Effector CD8-positive, alpha-beta T cell (primary cell): ENCODE measurements around the gene GUSB.

ENCODE experiments used
- DNase-seq: peaks from one replicate; lab custom pipeline; 2025; lab: John Stamatoyannopoulos, UW

GUSB gene

DNA sequence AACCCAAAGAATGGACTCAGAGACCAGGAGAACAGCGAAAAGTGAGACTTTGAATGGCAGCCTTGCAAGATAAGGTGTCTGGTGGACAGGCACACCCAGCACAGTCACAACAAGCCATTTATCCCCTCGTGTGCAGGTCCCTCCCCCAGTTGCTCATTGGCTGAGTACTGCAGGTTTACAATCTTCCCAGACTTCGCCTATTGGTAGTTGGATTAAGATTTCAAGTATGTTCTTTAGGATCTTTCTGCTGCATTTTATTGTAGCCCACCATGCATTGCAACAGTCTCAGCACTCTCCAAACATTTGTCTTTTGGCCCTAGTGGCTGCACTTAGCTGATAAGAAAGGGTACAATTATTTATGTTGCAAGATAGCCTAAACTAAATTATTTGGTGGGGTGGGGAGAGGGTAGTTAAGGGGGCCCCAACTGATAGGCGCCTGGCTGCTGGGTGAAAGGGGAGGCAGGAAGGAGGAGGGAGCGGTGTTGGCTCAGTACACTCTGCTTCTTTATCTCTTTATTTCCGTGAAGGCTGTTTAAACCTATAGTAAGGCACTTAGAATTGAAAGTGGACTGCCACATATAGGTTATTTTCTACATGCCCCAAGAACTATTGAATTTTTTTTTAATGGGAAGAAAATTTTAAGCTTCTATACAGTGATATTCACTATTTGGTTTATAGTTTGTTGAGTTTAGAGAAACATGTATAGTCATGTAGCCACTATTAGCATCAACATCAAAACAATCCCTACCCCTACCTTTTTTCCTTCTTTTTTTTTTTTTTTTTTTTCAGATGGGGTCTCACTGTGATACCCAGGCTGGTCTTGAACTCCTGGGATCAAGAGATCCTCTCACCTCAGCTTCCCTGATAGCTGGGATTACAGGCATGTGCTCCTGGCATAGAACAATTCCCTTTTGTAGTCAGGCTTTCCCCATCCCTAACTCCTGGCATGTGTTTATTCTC is 54.2 kb downstream of the GUSB start:
- no peak for DNase-seq

DNA sequence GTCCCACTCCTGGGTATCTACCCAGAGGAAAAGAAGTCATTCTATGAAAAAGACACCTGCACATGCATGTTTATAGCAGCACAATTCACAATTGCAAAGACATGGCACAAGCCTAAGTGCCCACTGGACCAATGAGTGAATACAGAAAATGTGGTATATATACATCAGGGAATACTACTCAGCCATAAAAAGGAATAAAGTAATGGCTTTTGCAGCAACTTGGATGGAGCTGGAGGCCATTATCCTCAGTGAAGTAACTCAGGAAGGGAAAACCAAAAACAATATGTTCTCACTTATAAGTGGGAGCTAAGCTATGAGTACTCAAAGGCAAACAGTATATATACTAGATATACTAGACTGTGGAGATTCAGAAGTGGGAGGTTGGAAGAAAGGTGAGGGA is 55.4 kb downstream of the GUSB start:
- DNase-seq: no peak

DNA sequence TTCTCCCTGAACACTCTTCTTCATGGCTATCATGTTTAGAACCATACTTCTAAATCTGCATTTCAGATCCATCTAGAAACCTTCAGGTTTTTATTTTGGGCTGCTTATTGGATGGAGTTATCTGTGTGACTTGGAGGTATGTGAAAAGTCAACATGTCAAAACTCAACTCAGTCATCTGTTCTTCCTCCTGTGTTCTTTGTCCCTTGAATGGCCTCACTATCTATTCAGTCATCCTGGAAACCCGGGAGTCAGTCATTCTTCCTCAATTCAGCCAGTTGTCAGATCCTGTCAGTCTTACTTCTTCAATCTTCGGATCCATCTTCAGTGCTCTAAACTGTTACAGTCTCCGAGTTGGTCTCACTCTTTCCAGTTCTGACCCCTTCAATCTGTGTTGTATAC is 57.0 kb downstream of the GUSB start:
- DNase-seq: no peak

DNA sequence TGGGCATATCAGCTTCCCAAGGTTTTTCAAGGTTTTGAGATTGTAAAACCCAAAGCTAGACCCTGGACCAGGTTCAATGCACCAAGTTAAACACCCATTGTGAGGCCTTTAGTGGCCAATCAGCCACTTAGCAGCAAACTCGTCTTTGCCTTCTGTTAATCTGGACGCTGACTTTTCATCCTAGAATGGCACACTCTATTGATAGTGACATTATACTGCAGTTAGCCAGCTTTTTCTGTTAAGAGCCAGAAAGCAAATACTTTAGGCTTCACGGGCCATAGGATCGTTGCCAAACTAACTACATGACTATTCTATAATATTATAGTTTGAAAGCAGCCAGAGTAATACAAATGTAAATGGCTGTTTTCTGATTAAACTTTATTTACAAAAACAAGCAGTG is 57.8 kb downstream of the GUSB start:
- DNase-seq: no peak

DNA sequence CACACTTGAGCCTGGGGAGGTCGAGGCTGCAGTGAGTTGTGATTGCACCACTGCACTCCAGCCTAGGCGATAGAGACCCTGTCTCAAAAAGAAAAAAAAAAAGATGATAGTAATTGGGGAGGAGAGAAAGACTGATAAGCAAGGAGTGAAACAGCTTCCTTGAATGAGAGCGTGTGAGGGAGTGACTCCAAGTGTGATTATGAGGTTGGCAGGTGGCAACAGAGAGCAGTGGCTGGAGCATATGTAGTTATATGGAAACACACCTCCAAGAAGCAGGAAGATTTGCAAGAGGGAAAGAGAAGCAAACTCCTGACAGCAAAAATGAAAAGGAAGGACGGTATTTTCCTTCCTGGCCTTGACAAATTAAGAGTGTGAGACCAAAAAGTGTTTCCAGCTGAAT is 58.7 kb downstream of the GUSB start:
- DNase-seq: no peak

DNA sequence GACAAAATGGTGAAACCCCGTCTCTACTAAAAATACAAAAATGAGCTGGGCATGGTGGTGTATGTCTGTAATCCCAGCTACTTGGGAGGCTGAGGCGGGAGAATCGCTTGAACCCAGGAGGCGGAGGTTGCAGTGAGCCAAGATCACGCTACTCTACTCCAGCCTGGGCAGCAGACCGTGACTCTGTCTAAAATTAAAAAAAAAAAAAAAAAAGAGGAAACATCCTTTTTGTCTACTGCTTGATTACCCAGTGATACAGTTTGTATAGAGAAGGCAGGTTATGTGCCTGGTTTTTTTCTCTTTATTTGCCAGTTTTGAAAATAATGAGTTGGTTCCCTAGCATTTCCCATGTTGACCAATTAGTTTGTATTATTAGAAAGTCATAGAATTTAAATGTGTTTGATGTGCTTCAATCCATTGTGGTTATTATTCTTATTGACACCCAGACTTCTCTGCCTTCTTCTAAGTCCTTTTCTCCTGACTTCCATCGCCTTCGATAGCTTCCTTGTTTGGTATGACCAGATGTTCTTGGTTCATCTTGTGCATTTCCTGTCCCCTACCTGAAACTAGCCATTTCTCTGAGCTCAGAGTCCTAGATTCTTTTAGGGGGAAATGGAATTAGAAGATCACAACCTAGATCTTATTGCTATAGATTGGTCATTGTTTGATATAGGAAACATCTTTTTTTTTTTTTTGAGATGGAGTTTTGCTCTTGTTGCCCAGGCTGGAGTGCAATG is 65.9 kb downstream of the GUSB start:
- DNase-seq: no peak

DNA sequence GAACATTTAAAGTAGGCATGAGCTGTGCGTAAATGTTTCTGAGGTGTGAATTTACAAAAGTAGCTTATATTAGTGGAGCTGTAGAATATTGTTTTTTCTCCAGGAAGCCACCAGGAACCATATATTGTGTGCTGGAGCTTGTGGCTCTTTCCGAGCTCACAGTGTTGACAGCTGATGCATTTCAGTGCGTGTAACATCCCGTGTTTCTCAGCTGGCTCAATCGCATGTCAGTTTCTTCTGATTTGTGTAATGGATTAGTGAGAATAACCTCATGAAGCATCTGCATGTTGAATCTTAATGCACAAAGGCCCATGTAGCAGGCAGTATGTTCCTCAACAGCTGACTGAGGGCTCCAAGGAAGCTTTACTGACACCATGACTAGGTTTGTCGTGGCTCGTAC is 69.8 kb downstream of the GUSB start:
- no peak for DNase-seq
